ENCODE results near the gene RNU1-3. TPM values are rescaled to one million over a fixed set of nuclear protein-coding genes. Genes with fewer than 3 reads are reported as not detected.

The RNU1-3 gene
- total and polyA plus RNA-seq, 2 of the 8 experiments (the other 6 are each of a cell fraction or from before 2014, with no cell fraction given): 145 to 1,303 TPM

DNA sequence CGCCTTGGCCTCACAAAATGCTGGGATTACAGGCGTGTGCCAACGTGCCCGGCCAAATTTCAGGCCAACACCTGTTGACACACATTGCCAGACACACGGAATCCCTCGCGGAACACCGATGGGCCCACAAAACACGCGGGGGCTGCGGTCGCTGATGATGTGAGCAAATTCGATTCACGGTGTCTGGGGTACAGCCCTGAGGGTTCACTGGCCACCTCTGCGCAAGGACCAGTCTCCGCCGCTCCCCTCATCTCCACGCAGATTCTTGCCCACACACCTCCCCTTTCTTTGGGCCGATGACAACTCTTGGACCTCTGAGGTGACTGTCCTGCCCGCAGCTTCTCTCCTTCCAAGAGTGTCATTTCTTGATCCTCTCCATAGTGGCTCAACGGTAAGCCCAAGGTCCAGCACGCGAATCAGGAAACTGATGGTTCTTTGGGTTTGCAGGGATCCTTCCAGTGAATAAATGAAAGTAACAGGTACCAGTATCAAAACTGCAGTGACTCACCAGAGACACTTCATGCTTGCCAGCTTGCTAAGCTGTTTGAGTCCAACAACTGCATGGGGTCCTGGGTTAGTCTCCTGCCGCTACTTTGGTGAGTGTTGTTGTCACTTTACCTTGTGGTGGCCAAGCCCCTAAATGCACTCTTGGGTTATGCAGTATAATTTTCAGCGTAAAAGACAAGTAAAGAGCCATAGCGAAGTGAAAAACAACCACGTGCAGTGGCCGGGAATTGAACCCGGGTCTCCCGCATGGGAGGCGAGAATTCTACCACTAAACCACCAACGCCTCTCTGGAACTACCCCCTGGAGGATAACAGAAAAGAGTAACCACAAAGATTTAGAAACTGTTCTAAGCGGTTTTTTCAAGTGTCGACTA is 11.0 kb upstream of the RNU1-3 start (continued):
- no peak for TF ChIP-seq SP1 (IDR thresholded peaks at IDR 0.05; ENCODE audit: low read depth, low read length)
- TF ChIP-seq MAFK (IDR thresholded peaks at IDR 0.05; ENCODE audit: low read depth, low read length): peak; percentile 74; the same call in 1 of the 2 replicates
- no peak for TF ChIP-seq EGR1 (IDR thresholded peaks at IDR 0.05; ENCODE audit: borderline replicate concordance, low read depth, low read length)
- TF ChIP-seq SP2 (IDR thresholded peaks at IDR 0.05; ENCODE audit: low read length): no peak
- TF ChIP-seq RBBP5 (IDR thresholded peaks at IDR 0.05; ENCODE audit: borderline replicate concordance, low read depth, low read length): no peak
- no peak for TF ChIP-seq SIX5 (IDR thresholded peaks at IDR 0.05; ENCODE audit: low read depth, low read length)
- TF ChIP-seq, protein P1, sequence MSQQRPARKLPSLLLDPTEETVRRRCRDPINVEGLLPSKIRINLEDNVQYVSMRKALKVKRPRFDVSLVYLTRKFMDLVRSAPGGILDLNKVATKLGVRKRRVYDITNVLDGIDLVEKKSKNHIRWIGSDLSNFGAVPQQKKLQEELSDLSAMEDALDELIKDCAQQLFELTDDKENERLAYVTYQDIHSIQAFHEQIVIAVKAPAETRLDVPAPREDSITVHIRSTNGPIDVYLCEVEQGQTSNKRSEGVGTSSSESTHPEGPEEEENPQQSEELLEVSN (IDR thresholded peaks at IDR 0.05): no peak
- no peak for TF ChIP-seq CHD1 (IDR thresholded peaks at IDR 0.05; ENCODE audit: low read depth, low read length)
- TF ChIP-seq CEBPB (IDR thresholded peaks at IDR 0.05; ENCODE audit: low read depth, low read length): 0 out of 2 replicates have a peak, but pooled peaks have one; percentile 21
- no peak for TF ChIP-seq FOSL1 (IDR thresholded peaks at IDR 0.05; ENCODE audit: insufficient read depth, low read depth, low read length)
- TF ChIP-seq POLR2A (IDR thresholded peaks at IDR 0.05; ENCODE audit: control extremely low read depth in 1 of 2, low read depth in 2 of 2, low read length in 2 of 2): no peak
- TF ChIP-seq ASH2L (IDR thresholded peaks at IDR 0.05; ENCODE audit: low read length): peak; percentile 31
- TF ChIP-seq TBP (IDR thresholded peaks at IDR 0.05; ENCODE audit: low read depth, low read length): peak; percentile 99
- no peak for TF ChIP-seq CTBP2 (IDR thresholded peaks at IDR 0.05; ENCODE audit: borderline replicate concordance, insufficient read depth, insufficient read length, low read length)
- no peak for TF ChIP-seq NANOG (IDR thresholded peaks at IDR 0.05; ENCODE audit: insufficient read depth, low read depth, low read length, poor library complexity, severe bottlenecking)
- peak; percentile 47 for TF ChIP-seq TAF7 (optimal IDR thresholded peaks at IDR 0.05; ENCODE audit: borderline replicate concordance, low read depth, low read length)
- TF ChIP-seq RXRA (IDR thresholded peaks at IDR 0.05; ENCODE audit: insufficient read depth, low read depth, low read length): no peak
- no peak for TF ChIP-seq CREB1 (IDR thresholded peaks at IDR 0.05)
- TF ChIP-seq BCL11A (IDR thresholded peaks at IDR 0.05; ENCODE audit: low read depth in 2 of 2, low read length in 2 of 2): no peak
- TF ChIP-seq NRF1 (IDR thresholded peaks at IDR 0.05; ENCODE audit: low read depth, low read length): no peak; the same call in 1 of the 2 replicates

Data from H1 (cell line).